ENCODE data around the gene KCNIP1.

The KCNIP1 gene

GRCh38 chr5:170638051-170638450, 134.2 kb downstream of the KCNIP1 start:
- H3K9ac ChIP-seq (ENCODE audit: low read length), result no peak overlapping the region
- H3K27ac ChIP-seq (ENCODE audit: low read depth, low read length, poor library complexity, severe bottlenecking), result no peak overlapping the region
- H3K27me3 ChIP-seq (ENCODE audit: insufficient read depth, low read length), result peaks cover 7% of the 10 kb centered on the region; the same call in 1 of the 2 replicates
- no peaks in the 10 kb centered on the region for H3K36me3 ChIP-seq (ENCODE audit: insufficient read depth, low read length)
- TF ChIP-seq, protein P1, sequence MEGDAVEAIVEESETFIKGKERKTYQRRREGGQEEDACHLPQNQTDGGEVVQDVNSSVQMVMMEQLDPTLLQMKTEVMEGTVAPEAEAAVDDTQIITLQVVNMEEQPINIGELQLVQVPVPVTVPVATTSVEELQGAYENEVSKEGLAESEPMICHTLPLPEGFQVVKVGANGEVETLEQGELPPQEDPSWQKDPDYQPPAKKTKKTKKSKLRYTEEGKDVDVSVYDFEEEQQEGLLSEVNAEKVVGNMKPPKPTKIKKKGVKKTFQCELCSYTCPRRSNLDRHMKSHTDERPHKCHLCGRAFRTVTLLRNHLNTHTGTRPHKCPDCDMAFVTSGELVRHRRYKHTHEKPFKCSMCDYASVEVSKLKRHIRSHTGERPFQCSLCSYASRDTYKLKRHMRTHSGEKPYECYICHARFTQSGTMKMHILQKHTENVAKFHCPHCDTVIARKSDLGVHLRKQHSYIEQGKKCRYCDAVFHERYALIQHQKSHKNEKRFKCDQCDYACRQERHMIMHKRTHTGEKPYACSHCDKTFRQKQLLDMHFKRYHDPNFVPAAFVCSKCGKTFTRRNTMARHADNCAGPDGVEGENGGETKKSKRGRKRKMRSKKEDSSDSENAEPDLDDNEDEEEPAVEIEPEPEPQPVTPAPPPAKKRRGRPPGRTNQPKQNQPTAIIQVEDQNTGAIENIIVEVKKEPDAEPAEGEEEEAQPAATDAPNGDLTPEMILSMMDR (IDR thresholded peaks at IDR 0.05; ENCODE audit: low read length), result no peak
- no peak for TF ChIP-seq EZH2 (IDR thresholded peaks at IDR 0.05; ENCODE audit: borderline replicate concordance, low read length)
- H3K79me2 ChIP-seq (ENCODE audit: insufficient read depth, low read length), result no peaks in the 10 kb centered on the region
- no peaks in the 10 kb centered on the region for H3K4me1 ChIP-seq (ENCODE audit: insufficient read depth, low read length, severe bottlenecking)
- H3K4me2 ChIP-seq (ENCODE audit: low read length), result no peak overlapping the region
- no peak overlapping the region for H3K4me3 ChIP-seq (ENCODE audit: low read depth, low read length, poor library complexity, severe bottlenecking)
- no peak overlapping the region for H2AFZ ChIP-seq (ENCODE audit: low read length)
- no peaks in the 10 kb centered on the region for H3K9me3 ChIP-seq (ENCODE audit: low read length)
- H3F3A ChIP-seq (ENCODE audit: insufficient read depth, low read length), result no peaks in the 10 kb centered on the region
- H4K20me1 ChIP-seq (ENCODE audit: insufficient read depth, low read length), result no peaks in the 10 kb centered on the region
- H3K9me2 ChIP-seq (ENCODE audit: low read depth, low read length), result no peaks in the 10 kb centered on the region

GRCh38 chr5:170638454-170639220, 134.8 kb downstream of the KCNIP1 start:
- Histone ChIP-seq H4K20me1 (ENCODE audit: insufficient read depth, low read length) (no peaks in the 10 kb centered on the region), H3F3A (ENCODE audit: insufficient read depth, low read length) (no peaks in the 10 kb centered on the region), H3K27ac (ENCODE audit: low read depth, low read length, poor library complexity, severe bottlenecking) (no peak overlapping the region), H3K79me2 (ENCODE audit: insufficient read depth, low read length) (no peaks in the 10 kb centered on the region), H3K9me3 (ENCODE audit: low read length) (no peaks in the 10 kb centered on the region), H3K4me1 (ENCODE audit: insufficient read depth, low read length, severe bottlenecking) (no peaks in the 10 kb centered on the region), H3K4me2 (ENCODE audit: low read length) (no peak overlapping the region), H3K4me3 (ENCODE audit: low read depth, low read length, poor library complexity, severe bottlenecking) (no peak overlapping the region), H2AFZ (ENCODE audit: low read length) (no peak overlapping the region), H3K9me2 (ENCODE audit: low read depth, low read length) (no peaks in the 10 kb centered on the region), H3K9ac (ENCODE audit: low read length) (no peak overlapping the region), H3K36me3 (ENCODE audit: insufficient read depth, low read length) (no peaks in the 10 kb centered on the region), H3K27me3 (ENCODE audit: insufficient read depth, low read length) (peaks cover 8% of the 10 kb centered on the region; the same call in 1 of the 2 replicates)
- TF ChIP-seq, protein P1 (IDR thresholded peaks at IDR 0.05; ENCODE audit: low read length), result peak; percentile 74
- no peak for TF ChIP-seq EZH2 (IDR thresholded peaks at IDR 0.05; ENCODE audit: borderline replicate concordance, low read length)

DNA sequence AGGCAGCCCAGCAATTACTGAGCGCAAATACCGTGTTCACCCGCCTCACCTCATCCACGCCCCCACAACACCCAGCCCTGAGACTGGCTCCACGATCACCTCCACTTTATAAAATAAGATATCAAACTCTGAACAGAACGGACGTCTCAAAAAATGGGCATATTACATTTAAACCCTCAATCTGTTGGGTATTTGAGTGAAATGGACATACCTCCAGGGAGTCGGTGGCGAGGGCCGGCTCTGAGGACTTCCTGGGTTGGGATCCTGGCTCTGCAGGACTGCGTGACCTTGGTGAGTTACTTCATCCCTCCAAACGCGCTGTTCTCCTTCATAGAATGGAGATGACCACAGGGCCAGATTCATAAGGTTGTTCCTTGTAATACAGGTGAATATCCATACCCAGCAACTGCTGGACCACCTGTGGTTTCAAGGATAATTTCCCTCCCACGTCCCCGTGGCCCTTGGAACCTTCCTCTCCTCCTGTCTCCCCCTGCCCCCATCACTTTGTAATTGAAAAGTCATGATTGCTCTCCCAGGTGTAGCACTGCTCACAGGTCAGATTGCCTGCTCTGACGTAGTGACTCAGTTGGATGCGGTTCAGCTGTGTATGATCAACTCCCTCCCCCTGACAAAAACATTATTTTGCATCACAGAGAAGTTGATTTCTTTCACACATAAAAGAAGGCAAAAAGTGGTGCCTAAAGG, 135.6 kb downstream of the KCNIP1 start:
- H3K36me3 ChIP-seq (ENCODE audit: insufficient read depth, low read length), result no peaks in the 10 kb centered on the region
- H3K4me2 ChIP-seq (ENCODE audit: low read length), result no peak overlapping the region
- H4K20me1 ChIP-seq (ENCODE audit: insufficient read depth, low read length), result no peaks in the 10 kb centered on the region
- no peak overlapping the region for H3K27ac ChIP-seq (ENCODE audit: low read depth, low read length, poor library complexity, severe bottlenecking)
- no peaks in the 10 kb centered on the region for H3F3A ChIP-seq (ENCODE audit: insufficient read depth, low read length)
- no peaks in the 10 kb centered on the region for H3K4me1 ChIP-seq (ENCODE audit: insufficient read depth, low read length, severe bottlenecking)
- H3K9me3 ChIP-seq (ENCODE audit: low read length), result no peaks in the 10 kb centered on the region
- no peak overlapping the region for H3K9ac ChIP-seq (ENCODE audit: low read length)
- TF ChIP-seq EZH2 (IDR thresholded peaks at IDR 0.05; ENCODE audit: borderline replicate concordance, low read length), result no peak
- TF ChIP-seq, protein P1 (IDR thresholded peaks at IDR 0.05; ENCODE audit: low read length), result no peak
- no peak overlapping the region for H3K4me3 ChIP-seq (ENCODE audit: low read depth, low read length, poor library complexity, severe bottlenecking)
- peaks cover 8% of the 10 kb centered on the region; the same call in 1 of the 2 replicates for H3K27me3 ChIP-seq (ENCODE audit: insufficient read depth, low read length)
- H3K9me2 ChIP-seq (ENCODE audit: low read depth, low read length), result no peaks in the 10 kb centered on the region
- H3K79me2 ChIP-seq (ENCODE audit: insufficient read depth, low read length), result no peaks in the 10 kb centered on the region
- no peak overlapping the region for H2AFZ ChIP-seq (ENCODE audit: low read length)
